ENCODE results near the gene SLCO2B1. TPM values are rescaled to one million over a fixed set of nuclear protein-coding genes. Genes with fewer than 3 reads are reported as not detected.

The SLCO2B1 gene
- total and polyA plus RNA-seq, 2 experiments from 2014 or later = 0.07 TPM; not detected in 1

GRCh38 chr11:75200531-75200930, 49.6 kb downstream of the SLCO2B1 start:
- DNase-seq (ENCODE audit: low read depth in 1 of 2, low spot score in 1 of 2) = no peak
- H3K27ac ChIP-seq = no peak overlapping the region
- H3K4me1 ChIP-seq (ENCODE audit: low read depth) = no peaks in the 10 kb centered on the region
- no peaks in the 10 kb centered on the region for H3K36me3 ChIP-seq
- TF ChIP-seq CTCF (IDR thresholded peaks at IDR 0.05; ENCODE audit: low read depth, low read length) = no peak
- H3K9me3 ChIP-seq (ENCODE audit: low read depth) = no peaks in the 10 kb centered on the region
- no peaks in the 10 kb centered on the region for H3K27me3 ChIP-seq
- H3K4me3 ChIP-seq = no peak overlapping the region

GRCh38 chr11:75201771-75202170, 50.9 kb downstream of the SLCO2B1 start:
- no peak for DNase-seq (ENCODE audit: low read depth in 1 of 2, low spot score in 1 of 2)
- H3K27ac ChIP-seq = no peak overlapping the region
- H3K4me1 ChIP-seq (ENCODE audit: low read depth) = no peaks in the 10 kb centered on the region
- no peaks in the 10 kb centered on the region for H3K9me3 ChIP-seq (ENCODE audit: low read depth)
- no peak for TF ChIP-seq CTCF (IDR thresholded peaks at IDR 0.05; ENCODE audit: low read depth, low read length)
- peaks cover under 1% of the 10 kb centered on the region for H3K27me3 ChIP-seq
- no peak overlapping the region for H3K4me3 ChIP-seq
- H3K36me3 ChIP-seq = no peaks in the 10 kb centered on the region

- TF ChIP-seq CTCF (IDR thresholded peaks at IDR 0.05; ENCODE audit: low read depth, low read length) = no peak
- no peaks in the 10 kb centered on the region for H3K36me3 ChIP-seq
- no peaks in the 10 kb centered on the region for H3K9me3 ChIP-seq (ENCODE audit: low read depth)
- H3K4me3 ChIP-seq = no peak overlapping the region
- no peak overlapping the region for H3K27ac ChIP-seq
- no peaks in the 10 kb centered on the region for H3K4me1 ChIP-seq (ENCODE audit: low read depth)
- DNase-seq (ENCODE audit: low read depth in 1 of 2, low spot score in 1 of 2) = no peak
- H3K27me3 ChIP-seq = peaks cover 5% of the 10 kb centered on the region
Measured at GRCh38 chr11:75202195-75202594, 51.3 kb downstream of the SLCO2B1 start.

- no peak for TF ChIP-seq CTCF (IDR thresholded peaks at IDR 0.05; ENCODE audit: low read depth, low read length)
- no peaks in the 10 kb centered on the region for H3K9me3 ChIP-seq (ENCODE audit: low read depth)
- no peak for DNase-seq (ENCODE audit: low read depth in 1 of 2, low spot score in 1 of 2)
- H3K27ac ChIP-seq = no peak overlapping the region
- H3K4me1 ChIP-seq (ENCODE audit: low read depth) = no peaks in the 10 kb centered on the region
- peaks cover 13% of the 10 kb centered on the region for H3K27me3 ChIP-seq
- no peak overlapping the region for H3K4me3 ChIP-seq
- H3K36me3 ChIP-seq = no peaks in the 10 kb centered on the region
Measured at GRCh38 chr11:75203138-75203537, 52.2 kb downstream of the SLCO2B1 start.

GRCh38 chr11:75203641-75204011, 52.7 kb downstream of the SLCO2B1 start:
- Histone ChIP-seq H3K4me1 (ENCODE audit: low read depth) (no peaks in the 10 kb centered on the region), H3K9me3 (ENCODE audit: low read depth) (no peaks in the 10 kb centered on the region), H3K27ac (no peak overlapping the region), H3K27me3 (peaks cover 18% of the 10 kb centered on the region), H3K36me3 (no peaks in the 10 kb centered on the region), H3K4me3 (no peak overlapping the region)
- DNase-seq (ENCODE audit: low read depth in 1 of 2, low spot score in 1 of 2) = no peak
- no peak for TF ChIP-seq CTCF (IDR thresholded peaks at IDR 0.05; ENCODE audit: low read depth, low read length)

Measured in cardiac muscle cell (in vitro differentiated cells and primary cell).